Stimulated activated CD4-positive, alpha-beta T cell treated with anti-CD3 and anti-CD28 coated beads, Interleukin-4, amount 100 ng/mL, for 1 hour (primary cell): Measurements from ENCODE around the gene BUB1.
A peak's percentile ranks its signal among the peaks of the same experiment; 100 is the strongest.
"Not testable (repeated sequence)": the region's sequence is repeated elsewhere in the genome, so short reads cannot be mapped to it uniquely, and the experiment has no call there.

Experiments used
- DNase-seq: peaks from one replicate; pipeline ENCODE4 v3.0.0-alpha.2; 2020

Gene BUB1

GRCh38 chr2:110690083-110690965 lies 12.5 kb upstream of the BUB1 start:
- no peak for DNase-seq

GRCh38 chr2:110688594-110689091 lies 10.8 kb upstream of the BUB1 start:
- no peak for DNase-seq

GRCh38 chr2:110687775-110688484 lies 10.1 kb upstream of the BUB1 start:
- DNase-seq = not testable (repeated sequence)

GRCh38 chr2:110682872-110683271 lies 5.0 kb upstream of the BUB1 start:
- DNase-seq = no peak

- no peak for DNase-seq
Observed at GRCh38 chr2:110682267-110682666, 4.4 kb upstream of the BUB1 start.

GRCh38 chr2:110680709-110681108 lies 2.8 kb upstream of the BUB1 start:
- DNase-seq = no peak

GRCh38 chr2:110679865-110680264 lies 2.0 kb upstream of the BUB1 start:
- DNase-seq = no peak

GRCh38 chr2:110679337-110679707 lies 1.5 kb upstream of the BUB1 start:
- no peak for DNase-seq

GRCh38 chr2:110678457-110679336 lies 834 bp upstream of the BUB1 start:
- peak; percentile 8 for DNase-seq

GRCh38 chr2:110677080-110677479 lies 783 bp downstream of the BUB1 start:
- DNase-seq = no peak

- DNase-seq = no peak
Observed at GRCh38 chr2:110675679-110676078, 2.2 kb downstream of the BUB1 start.

GRCh38 chr2:110674620-110675555 lies 3.0 kb downstream of the BUB1 start:
- no peak for DNase-seq

GRCh38 chr2:110673201-110673600 lies 4.7 kb downstream of the BUB1 start:
- DNase-seq = no peak

- DNase-seq = no peak
Observed at GRCh38 chr2:110670826-110671225, 7.0 kb downstream of the BUB1 start.

- no peak for DNase-seq
Observed at GRCh38 chr2:110669079-110669478, 8.8 kb downstream of the BUB1 start.

GRCh38 chr2:110667071-110667470 lies 10.8 kb downstream of the BUB1 start:
- DNase-seq = no peak

GRCh38 chr2:110664135-110664534 lies 13.7 kb downstream of the BUB1 start:
- DNase-seq = no peak

GRCh38 chr2:110662560-110662959 lies 15.3 kb downstream of the BUB1 start:
- DNase-seq = no peak

GRCh38 chr2:110660558-110660957 lies 17.3 kb downstream of the BUB1 start:
- DNase-seq = no peak

- no peak for DNase-seq
Observed at GRCh38 chr2:110659248-110659647, 18.6 kb downstream of the BUB1 start.

- no peak for DNase-seq
Observed at GRCh38 chr2:110657724-110658305, 20.0 kb downstream of the BUB1 start.

GRCh38 chr2:110655701-110656100 lies 22.2 kb downstream of the BUB1 start:
- no peak for DNase-seq
